ENCODE data around the gene TMEM9B.
"Not testable (repeated sequence)": the region's sequence is repeated elsewhere in the genome, so short reads cannot be mapped to it uniquely, and the experiment has no call there.

TMEM9B gene

GRCh38 chr11:8964324-8965320 is at the start of gene TMEM9B:
Gene TMEM9B, minus strand, starts transcription at chr11:8964442. Its CDS starts 129 bp downstream, at chr11:8964313.
- FAIRE-seq: peak; percentile 94

- FAIRE-seq: no peak
These were observed 49.1 kb upstream of the TMEM9B start for GRCh38 chr11:9013373-9013772.

GRCh38 chr11:9009538-9009937 is 45.3 kb upstream of the TMEM9B start:
- FAIRE-seq: not testable (repeated sequence)

GRCh38 chr11:9008661-9009060 is 44.4 kb upstream of the TMEM9B start:
- FAIRE-seq: no peak

GRCh38 chr11:9008011-9008550 is 43.8 kb upstream of the TMEM9B start:
- no peak for FAIRE-seq

GRCh38 chr11:9005087-9005486 is 40.8 kb upstream of the TMEM9B start:
- FAIRE-seq: no peak

- FAIRE-seq: no peak
These were observed 40.1 kb upstream of the TMEM9B start for GRCh38 chr11:9004183-9004926.

- FAIRE-seq: no peak
These were observed 39.4 kb upstream of the TMEM9B start, which contains the start of gene NRIP3 for GRCh38 chr11:9003573-9004182. Gene NRIP3, minus strand, starts transcription at chr11:9004001. Its CDS starts 66 bp downstream, at chr11:9003935.

GRCh38 chr11:9002920-9003572 is 38.8 kb upstream of the TMEM9B start:
- FAIRE-seq: no peak

- no peak for FAIRE-seq
These were observed 37.5 kb upstream of the TMEM9B start for GRCh38 chr11:9001736-9002135.

- FAIRE-seq: no peak
These were observed 33.8 kb upstream of the TMEM9B start for GRCh38 chr11:8998017-8998416.

- no peak for FAIRE-seq
These were observed 33.2 kb upstream of the TMEM9B start for GRCh38 chr11:8997451-8997850.

GRCh38 chr11:8989453-8989852 is 25.2 kb upstream of the TMEM9B start:
- no peak for FAIRE-seq

- FAIRE-seq: no peak
These were observed 24.3 kb upstream of the TMEM9B start for GRCh38 chr11:8988329-8989234.

- FAIRE-seq: no peak
These were observed 23.2 kb upstream of the TMEM9B start for GRCh38 chr11:8987446-8987845.

- not testable (repeated sequence) for FAIRE-seq
These were observed 22.5 kb upstream of the TMEM9B start for GRCh38 chr11:8986772-8987171.

- FAIRE-seq: no peak
These were observed 21.2 kb upstream of the TMEM9B start for GRCh38 chr11:8985462-8985861.

- FAIRE-seq: no peak
These were observed 19.3 kb upstream of the TMEM9B start for GRCh38 chr11:8983552-8983951.

- no peak for FAIRE-seq
These were observed 16.2 kb upstream of the TMEM9B start for GRCh38 chr11:8980485-8980884.

GRCh38 chr11:8979365-8979764 is 15.1 kb upstream of the TMEM9B start:
- not testable (repeated sequence) for FAIRE-seq

- no peak for FAIRE-seq
These were observed 8.9 kb upstream of the TMEM9B start for GRCh38 chr11:8973121-8973520.

All from G401.6 (cell line).